ENCODE measurements around the gene PRLH.

Gene PRLH

DNA sequence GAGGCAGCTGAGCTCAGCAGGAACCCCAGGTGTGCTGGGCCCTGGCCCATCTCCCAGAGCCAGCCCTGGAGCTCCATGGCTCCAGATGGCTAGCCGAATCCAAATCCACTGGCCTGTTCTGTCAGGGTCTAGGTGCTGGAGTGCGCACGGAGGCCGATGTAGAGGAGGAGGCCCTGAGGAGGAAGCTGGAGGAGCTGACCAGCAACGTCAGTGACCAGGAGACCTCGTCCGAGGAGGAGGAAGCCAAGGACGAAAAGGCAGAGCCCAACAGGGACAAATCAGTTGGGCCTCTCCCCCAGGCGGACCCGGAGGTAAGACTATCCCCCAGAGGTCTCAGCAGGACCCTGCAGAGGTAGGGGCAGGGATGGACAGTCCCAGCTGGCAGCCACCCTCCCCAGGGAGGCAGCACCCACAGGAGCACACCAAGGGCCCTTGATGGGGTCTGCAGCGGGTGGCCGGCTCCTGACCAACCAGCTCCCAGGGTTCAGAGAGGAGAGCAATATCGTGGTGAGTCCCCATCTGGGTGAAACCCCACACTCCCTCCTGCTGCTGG is 26.1 kb upstream of the PRLH start:
- no peak for DNase-seq

DNA sequence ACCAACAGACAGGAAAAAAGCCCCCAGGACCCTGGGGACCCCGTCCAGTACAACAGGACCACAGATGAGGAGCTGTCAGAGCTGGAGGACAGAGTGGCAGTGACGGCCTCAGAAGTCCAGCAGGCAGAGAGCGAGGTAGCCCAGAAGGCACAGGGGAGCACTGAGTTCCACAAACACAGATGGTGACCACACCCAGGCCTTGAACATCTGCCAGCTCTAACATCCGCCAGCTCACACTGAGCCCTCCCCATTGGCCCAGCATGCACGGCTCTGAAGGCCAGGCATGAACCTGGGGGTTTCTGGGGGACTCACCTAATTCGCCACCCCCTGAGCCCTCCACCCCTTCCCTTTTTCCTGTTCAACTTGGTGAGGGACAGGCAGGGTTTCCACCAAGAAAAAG is 25.6 kb upstream of the PRLH start:
- peak; percentile 64 for DNase-seq

DNA sequence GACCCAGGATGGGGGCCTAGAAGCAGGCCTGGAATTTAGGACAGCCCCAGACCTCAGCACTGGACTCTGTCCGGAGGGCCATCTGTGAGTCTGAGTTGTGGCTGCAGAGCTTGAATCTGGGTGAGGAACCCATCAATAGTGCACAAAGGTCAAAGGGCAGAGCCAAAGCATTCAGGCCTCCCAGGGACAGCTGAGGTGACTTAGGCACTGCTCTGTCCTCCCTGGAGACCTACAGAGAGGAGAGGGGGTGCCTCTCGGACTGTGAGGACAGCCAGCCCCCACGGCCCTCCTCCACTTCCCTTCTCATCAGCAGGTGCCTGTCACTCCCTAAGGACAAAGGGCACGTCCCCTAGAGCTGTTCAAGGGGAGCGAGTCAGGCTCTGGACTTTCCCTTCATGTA is 25.1 kb upstream of the PRLH start:
- DNase-seq, result no peak

DNA sequence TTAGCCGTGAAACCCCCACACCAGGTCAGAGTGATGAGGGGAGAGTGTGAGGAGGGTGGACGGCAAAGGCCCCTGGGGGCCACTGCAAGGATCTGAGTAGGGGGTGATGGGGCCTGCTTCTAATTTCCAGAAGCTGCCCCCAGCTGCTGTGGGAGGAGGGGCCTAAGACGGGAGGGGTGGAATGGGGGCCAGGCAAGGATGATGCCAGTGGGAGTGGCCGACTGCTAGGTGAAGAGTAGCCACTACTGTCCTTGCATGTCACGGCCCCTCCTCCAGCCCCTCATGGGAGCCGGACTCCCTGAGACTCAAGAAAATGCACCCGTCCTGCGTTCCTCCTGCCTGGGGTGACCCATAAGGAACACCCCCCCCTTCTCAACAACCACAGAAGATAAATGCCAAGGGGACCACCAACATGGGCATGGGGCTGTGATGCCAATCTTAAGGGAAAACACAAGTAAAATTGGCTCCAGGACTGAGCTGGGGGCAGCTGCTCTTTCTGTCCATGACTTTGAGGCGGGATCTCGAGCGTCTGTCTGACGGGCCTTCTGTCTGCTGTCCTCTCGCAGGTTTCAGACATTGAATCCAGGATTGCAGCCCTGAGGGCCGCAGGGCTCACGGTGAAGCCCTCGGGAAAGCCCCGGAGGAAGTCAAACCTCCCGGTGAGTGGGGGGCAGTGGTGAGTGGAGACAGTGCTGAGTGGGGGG is 24.2 kb upstream of the PRLH start:
- no peak for DNase-seq

DNA sequence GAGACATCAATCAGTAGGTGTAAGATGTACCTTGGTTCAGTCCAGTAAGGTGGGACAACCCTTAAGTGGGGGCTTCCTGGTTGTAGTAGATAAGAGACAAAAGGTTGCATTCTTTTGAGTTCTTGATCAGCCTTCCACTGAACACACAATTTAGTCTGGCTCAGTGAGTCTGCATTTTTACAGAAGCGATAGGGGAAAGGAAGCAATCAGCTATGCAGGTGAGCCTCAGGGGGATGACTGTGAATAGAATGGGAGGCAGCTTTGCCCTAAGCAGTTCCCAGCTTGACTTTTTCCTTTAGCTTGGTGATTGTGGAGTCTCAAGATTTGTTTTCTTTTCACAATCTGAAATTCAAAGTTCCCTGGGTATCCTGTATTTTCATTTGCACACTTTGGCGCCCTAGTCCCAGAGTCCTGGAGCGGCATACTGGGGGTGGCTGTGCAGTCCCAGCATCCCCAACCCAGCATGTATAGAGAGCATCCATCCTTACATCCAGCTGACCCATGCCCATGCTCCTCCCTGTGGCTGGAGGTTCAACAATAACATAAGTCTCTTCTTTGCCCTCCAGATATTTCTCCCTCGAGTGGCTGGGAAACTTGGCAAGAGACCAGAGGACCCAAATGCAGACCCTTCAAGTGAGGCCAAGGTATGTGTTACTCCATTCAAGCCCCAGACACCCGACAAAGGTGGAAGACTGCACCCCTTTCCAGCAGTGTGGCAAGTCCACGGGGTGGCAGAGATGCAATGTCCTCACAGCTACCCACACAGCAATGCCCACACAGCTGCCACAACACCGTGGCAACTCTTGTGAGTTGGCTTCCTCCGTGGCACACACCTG is 20.1 kb upstream of the PRLH start:
- DNase-seq, result no peak

DNA sequence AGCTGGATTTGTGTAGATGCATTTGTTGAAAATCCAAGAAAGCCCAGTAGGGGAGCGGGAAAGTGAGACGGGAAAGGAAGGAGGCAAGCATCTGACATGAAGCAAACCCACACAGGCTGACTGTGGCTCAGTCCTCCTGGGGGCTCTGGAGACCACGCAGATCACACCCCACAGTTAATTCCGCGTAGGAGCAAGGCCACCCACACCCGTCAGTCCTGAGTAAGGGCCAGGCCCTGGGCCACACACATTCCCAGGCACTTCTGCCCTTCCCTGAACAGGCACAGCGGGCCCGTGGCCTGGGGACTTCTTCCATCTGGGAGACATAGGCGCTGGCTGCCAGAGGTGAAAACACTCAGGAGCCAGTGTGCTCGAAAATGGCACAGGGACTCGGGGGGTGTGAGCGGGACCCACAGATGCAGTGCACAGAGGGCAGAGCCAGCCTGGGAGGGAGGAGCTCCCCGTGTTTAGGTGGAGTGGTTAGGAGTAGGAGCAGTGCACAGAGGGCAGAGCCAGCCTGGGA is 19.4 kb upstream of the PRLH start:
- DNase-seq, result no peak

DNA sequence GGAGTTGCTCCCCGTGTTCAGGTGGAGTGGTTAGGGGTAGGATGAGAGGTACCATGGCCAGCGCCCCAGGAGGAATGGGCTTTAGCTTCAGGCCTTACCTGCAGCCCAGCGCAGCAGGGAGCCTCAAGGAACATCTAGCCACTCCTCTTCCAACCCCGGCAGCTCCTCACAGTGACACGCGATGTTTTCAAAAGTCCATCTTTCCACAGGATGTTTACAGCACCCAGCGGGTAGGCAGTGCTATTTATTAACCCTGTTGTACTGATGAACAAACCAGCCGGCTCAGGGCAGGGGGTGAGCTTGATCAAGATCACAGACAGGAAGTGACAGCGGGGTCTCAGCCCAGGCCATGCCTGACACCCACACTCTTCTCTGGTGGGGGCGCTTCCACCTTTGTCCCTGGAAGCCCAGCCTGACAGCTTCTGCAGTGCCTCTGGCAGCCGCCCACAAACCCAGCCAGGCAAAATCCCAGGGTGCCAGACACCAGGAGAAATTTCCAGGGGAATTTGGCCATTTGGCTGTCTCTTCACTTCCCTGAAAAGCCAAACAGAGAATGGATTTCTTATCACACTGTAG is 18.4 kb upstream of the PRLH start:
- DNase-seq, result no peak

DNA sequence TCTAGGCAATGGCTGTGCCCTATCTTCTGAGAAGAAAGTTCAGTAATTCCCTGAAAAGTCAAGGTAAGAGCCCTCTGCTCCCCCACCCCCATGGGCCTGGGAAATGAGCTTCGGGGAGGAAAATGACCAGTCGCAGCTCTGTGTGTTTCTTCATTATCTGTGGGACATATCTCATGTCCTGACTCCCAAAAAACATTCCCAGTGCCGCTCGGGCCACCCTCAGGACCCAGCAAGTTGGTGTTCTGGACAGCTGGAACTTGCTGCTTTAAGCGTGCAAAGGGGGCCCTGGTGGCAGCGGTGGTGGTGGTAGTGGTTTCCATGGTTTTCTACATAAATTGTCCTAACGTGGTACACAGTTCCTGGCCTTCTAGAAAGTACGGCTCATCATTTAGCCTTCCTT is 17.2 kb upstream of the PRLH start:
- no peak for DNase-seq

DNA sequence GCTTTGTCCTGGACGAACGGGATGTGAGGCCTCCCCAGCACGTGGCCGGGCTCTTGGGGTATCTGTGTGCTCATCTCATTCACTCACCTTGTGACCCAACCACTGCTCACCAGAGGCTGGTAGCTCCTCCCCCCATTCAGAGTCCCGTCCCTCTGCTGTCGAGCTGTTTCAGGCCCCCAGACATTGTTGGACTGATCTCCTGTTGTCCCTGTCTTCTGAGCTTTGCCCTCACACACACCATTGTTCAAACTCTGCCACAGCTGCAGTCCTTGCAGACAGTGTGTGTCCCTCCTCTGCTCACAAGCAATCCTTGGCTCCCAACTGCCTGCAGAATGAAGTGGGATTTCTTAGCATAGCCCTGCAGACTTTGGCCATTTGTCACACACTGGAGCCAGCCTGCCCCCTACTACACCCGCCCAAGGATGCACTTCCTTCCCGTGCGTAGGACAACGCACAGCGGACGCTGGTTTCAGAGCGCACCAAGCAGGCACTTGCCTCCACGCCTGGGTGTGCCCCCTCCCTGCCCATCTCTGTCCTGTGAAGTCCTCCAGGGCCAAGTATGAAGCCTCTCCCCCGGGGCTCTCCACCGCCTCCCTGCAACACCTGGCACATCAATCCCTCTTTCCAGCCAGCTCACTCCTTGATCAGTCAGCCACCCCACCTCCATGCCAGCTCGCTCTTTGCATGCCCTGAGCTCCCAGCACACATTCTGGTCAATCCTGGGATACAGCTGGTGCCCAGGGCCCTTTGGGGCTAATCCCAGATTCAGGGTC is 16.5 kb upstream of the PRLH start:
- DNase-seq, result no peak

DNA sequence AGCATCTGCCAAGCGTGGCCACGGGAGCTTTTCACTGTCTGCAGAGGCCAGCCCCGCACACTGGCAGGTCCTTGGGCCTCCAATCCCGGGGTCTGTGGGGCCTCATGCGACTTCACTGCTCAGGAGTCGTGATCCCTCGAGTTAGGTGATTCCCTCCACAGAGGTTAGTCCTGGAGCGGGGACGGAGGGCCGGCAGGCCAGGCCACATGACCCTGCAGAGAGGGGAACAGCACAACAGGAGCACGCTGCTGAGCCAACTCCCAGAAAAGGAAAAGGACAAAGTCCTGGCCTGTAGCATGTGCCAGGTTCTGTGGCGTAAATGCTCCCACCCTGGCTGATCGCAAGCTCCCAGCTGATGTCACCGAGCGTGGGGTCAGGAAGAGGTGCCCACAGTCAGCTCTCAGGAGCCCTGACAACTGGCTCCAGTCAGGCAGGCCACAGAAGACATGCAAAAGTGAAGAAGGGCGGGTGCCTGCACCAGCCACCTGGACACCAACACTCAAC is 15.3 kb upstream of the PRLH start:
- no peak for DNase-seq

DNA sequence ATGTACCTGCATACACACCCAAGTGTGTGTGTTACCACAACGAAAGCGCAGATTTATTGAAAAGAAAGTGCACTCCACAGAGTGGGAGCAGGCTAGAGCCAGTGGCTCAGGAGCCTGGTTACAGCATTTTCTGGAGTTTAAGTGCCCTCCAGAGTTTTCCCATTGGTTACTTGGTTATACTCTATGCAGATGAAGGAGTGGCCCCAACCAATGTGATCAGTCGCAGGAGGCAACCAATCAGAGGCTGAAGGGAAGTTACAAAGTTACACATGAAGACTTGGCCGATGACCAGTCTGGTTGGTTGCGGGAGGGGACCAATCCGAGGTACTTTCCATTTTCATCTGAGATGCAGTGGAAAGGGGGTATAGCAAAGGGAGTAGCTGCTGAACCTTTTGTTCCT is 13.5 kb upstream of the PRLH start:
- DNase-seq, result no peak

DNA sequence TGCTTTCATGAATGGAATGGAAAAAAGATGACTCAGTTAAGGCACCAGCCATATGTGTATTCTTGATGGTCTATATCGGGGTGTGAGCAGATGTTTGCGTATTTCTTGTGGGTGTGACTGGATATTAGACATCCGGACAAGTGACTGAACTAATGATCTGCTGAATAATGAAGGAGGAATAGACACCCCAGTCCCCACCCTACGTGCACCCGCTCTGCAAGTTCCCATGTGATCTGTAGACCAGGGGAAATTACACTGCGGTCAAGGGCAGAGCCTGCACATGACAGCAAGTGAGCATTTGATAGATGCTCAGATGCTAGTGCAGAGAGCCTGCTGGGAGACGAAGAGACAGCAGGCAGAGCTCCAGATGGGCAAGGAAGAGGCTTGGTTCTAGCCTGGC is 12.4 kb upstream of the PRLH start:
- no peak for DNase-seq

DNA sequence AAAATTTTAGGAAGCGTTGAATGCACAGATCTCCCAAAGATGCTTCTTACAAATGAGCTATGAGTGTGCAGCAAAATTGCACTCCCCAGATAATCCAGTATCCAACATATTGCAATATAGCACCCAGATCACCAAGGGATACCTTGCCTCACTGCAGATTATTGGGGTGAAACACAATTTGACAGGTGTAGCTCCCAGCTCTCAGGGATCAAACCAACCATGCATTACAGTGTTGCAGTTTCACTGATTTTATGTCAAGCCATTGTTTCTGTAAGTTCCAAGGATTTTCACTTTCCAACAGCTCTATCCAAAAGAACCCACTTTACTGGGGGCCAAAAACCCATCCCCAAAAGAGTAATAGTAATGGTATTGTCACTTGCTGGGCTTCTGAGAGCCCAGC is 10.8 kb upstream of the PRLH start:
- no peak for DNase-seq

DNA sequence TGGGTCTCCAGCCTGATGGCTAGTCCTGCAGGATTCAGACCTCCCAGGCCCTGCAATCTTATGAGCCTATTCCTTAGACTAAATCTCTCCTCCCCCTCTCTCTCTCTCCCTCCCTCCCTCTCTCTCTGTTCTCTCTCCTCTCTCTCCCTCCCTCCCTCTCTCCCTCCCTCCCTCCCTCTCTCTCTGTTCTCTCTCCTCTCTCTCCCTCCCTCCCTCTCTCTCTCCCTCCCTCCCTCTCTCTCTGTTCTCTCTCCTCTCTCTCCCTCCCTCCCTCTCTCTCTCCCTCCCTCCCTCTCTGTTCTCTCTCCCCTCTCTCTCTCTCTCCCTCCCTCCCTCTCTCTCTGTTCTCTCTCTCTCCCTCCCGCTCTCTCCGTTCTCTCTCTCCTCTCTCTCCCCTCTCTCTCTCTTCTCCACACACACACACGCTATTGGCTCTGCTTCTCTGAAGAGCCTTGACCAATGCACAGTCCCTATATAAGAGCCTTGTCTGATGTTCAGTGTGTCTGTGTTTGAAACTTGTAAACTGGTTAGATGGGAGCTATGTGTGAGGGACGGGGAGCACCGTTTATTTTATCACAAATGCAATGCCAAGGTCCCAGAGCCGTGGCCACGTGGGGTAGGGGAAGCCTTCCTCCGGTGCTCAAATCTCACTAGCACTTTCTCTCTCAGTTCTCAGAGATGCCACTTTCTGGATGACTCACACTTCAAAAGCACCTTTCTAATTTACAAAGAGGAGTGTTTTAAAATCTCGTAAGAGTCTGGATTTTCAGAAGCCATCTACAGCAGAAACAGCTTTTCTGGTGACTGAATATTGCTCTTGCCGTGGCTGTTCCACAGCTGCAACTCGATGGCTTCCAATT is 9.4 kb upstream of the PRLH start:
- DNase-seq, result no peak

DNA sequence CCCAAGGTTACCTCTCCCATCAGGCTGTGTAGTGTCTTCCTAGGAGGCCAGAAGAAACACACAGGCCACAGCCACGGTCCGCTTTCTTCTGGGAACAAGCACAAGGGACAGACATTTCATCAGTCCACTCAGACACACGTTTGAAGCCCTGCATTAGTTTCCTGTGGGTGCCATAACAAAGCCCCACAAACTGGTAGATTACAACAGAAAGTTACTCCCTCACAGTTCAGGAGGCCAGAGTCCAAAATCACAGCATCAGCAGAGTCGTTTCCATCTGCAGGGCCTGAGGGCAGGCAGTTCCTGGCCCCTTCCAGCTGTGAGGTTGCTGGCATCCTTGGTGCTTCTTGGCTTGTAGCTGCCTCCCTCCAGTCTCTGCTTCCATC is 8.8 kb upstream of the PRLH start:
- no peak for DNase-seq

DNA sequence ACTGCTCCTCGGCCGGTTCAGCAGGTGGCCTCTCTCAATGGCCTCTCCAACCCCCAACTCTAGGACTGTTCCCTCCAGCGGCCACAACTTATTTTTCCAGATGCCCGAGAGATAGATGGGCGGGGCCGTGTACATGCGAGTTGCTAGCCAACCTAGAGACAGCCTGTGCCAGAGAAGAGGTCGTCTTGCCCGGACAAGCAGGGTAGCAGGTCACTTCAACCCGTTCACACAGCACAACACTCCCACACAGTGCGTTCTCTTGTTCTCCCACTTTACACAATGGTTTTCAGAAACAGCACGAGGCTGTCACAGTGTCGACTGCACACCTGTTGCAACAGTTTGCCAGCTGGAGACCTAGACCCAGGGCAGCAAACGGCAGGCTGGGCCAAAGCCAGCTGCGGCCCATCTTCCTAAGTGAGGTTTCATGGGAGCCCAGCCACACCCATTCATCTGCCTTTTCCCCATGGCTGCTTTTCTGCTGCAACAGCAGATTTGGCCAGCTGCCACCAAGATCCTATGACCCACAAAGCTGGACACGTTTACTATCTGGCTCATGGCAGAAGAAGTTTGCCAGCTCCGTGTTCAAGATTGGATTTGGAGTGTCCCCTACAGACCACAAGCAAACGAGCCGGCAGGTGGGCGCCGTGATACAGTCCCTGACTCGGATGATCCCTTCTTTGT is 7.3 kb upstream of the PRLH start:
- peak; percentile 33 for DNase-seq

DNA sequence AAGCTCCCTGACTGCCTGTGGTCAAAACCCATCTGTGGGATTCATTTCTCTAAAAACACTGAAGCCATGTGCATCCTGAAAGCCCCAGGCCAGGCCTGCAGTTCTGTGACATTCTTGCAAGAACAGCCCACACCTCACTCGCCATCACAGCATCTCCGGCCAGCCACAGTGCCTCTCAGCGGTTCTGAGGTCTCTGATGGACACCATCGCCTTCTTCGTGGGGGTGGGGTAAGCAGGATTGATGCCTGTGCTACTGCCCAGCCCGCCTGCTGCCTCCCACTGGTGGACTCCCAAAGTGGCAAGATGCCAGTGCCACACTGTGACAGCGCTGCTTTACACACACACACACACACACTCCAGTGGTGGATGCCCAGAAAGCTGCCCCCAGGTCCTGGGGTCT is 5.2 kb upstream of the PRLH start:
- no peak for DNase-seq

DNA sequence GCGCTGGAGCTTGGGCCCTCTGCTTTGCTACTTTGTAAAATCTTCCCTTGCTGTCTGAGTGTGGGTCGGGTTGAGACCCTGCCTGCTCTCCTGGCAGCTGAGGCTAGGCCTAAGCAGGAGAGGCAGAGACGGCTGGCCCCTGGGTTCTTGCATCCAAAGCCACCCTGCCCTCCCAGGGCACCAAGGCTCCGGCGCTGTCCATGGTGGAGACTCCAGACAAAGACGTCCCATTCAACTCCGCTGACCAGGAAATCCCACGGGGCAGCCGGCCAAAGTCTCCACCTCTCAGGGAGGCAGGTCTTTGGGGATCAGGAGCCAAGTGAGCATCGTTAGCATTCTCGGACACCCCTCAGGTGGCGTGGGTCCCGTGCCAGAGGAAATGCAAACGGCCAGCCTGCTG is 2.6 kb upstream of the PRLH start:
- DNase-seq, result peak; percentile 37

DNA sequence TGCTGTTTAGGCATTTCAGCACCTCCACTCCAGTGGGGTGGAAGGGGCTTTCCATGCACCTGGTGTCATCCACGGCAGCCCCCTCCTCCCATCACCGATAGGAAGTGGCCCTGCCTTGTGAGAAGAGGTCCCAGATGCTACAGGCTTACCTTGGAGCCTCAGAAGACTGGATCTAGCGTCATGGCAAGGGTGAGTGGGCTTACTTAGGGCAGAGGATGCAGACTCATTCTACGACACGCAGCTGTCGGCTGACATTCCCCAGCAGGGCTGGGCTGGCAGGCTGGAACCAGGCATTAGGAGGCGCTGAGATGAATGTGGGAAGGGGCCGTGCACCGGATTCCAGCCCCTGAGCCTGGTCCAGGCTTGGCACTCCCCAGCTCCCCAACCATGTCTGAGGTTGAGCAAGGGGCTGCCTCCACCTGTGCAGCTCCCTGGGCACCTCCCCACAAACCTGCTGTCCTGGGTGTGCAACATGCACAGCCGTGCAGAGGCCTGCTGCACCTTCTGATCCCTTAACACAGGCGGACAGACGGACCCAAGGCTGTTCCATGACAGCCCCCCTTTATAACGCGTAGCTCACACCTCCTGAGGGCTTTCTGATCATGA is 1.7 kb upstream of the PRLH start:
- no peak for DNase-seq

DNA sequence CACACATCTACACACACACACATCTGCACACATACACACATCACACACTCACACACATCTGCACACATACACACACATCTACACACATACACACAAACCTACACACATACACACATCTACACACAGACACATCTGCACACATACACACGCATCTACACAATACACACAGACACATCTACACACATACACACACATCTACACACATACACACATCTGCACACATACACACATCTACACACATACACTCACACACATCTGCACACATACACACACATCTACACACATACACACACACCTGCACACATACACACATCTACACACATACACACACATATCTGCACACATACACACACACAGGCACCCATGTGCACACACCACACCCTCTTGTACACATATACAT is 400 bp upstream of the PRLH start:
- DNase-seq, result no peak
